HUES64 (cell line): Measurements from ENCODE around the gene UBTD1.

ENCODE experiments used
- H3K27ac ChIP-seq: 2 replicates; pipeline ENCODE4 v1.7.0; 2013; ENCODE audit warnings: low read depth, low read length, inconsistent platforms
- H3K27me3 ChIP-seq: 2 replicates; pipeline ENCODE4 v1.6.1; 2013; ENCODE audit warnings: mild to moderate bottlenecking, low read length; ENCODE audit not compliant: insufficient read depth
- H3K36me3 ChIP-seq: 2 replicates; pipeline ENCODE4 v1.6.1; 2013; ENCODE audit warnings: mild to moderate bottlenecking, low read length; ENCODE audit not compliant: insufficient read depth
- H3K4me1 ChIP-seq: 2 replicates; pipeline ENCODE4 v1.6.1; 2013; ENCODE audit warnings: mild to moderate bottlenecking, low read length, moderate library complexity; ENCODE audit not compliant: insufficient read depth
- H3K4me3 ChIP-seq: 2 replicates; pipeline ENCODE4 v1.5.1; 2013; ENCODE audit warnings: mild to moderate bottlenecking, low read length, moderate library complexity
- H3K9ac ChIP-seq: 2 replicates; pipeline ENCODE4 v1.6.1; 2013; ENCODE audit warnings: mild to moderate bottlenecking, low read depth, low read length
- H3K9me3 ChIP-seq: 2 replicates; pipeline ENCODE4 v1.6.1; 2013; ENCODE audit warnings: low read depth, low read length; ENCODE audit not compliant: insufficient read depth
- WGBS: fragments of 150-250, 120-280 bp; methylation state at CpG from one replicate; pipeline ENCODE4 v1.1.7; 2013; ENCODE audit warnings: missing lambda C conversion rate; 5-methylcytosine and 5-hydroxymethylcytosine counted together

The UBTD1 gene

GRCh38 chr10:97482381-97482780, 16.3 kb upstream of the UBTD1 start:
- Histone ChIP-seq H3K27me3 (no peaks in the 10 kb centered on the region), H3K36me3 (peaks cover 53% of the 10 kb centered on the region), H3K9ac (no peak overlapping the region), H3K4me1 (peaks cover 22% of the 10 kb centered on the region), H3K4me3 (no peak overlapping the region), H3K27ac (no peak overlapping the region), H3K9me3 (no peaks in the 10 kb centered on the region)
- 94% methylated on average over 1 of the region's 1 CpG for WGBS

DNA sequence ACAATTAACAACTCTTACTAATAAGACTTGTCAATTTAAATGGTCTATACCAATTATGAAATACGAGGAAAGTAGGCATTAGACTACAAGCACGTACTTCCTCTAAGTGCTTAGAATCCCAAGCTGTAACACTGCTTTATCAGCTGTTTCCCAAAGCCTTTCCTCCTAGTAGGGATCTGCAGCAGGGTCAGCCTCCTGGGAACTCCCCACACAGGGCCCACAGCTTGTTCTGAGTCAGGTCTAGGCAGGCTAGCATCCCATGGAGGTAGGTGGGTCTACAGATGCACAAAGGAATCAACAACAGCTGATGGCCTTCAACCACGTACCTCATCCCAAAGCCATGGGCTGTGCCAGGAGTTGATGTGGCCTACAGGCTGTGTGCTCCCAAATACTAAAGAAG, 15.2 kb upstream of the UBTD1 start:
- Histone ChIP-seq H3K9me3 (no peaks in the 10 kb centered on the region), H3K4me3 (no peak overlapping the region), H3K27me3 (no peaks in the 10 kb centered on the region), H3K9ac (no peak overlapping the region), H3K27ac (no peak overlapping the region), H3K4me1 (peaks cover 22% of the 10 kb centered on the region), H3K36me3 (peaks cover 47% of the 10 kb centered on the region)
- WGBS, result 93% methylated on average over 3 of the region's 3 CpGs

DNA sequence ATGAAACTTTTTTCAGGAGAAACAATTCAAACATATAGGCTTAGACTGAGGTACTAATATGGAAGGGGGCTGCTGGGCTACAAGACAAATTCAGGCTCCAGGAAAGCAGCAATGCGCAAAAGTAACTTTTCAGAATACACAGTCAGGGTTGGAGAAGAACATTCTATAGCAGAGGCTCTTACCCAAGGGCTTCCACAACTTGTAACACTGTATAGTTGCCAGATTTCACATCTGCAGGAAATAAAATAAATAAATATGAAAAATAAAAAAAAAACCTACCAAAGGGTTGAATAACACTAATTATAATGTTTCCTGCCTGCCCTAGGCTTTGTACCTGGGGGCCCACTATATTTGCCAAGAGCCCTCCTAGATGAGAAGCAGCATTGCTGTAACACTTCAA, 14.8 kb upstream of the UBTD1 start:
- peaks cover 22% of the 10 kb centered on the region for H3K4me1 ChIP-seq
- no peaks in the 10 kb centered on the region for H3K9me3 ChIP-seq
- H3K27ac ChIP-seq, result no peak overlapping the region
- no peak overlapping the region for H3K4me3 ChIP-seq
- H3K9ac ChIP-seq, result no peak overlapping the region
- WGBS, result 100% methylated on average over 1 of the region's 1 CpG
- H3K27me3 ChIP-seq, result no peaks in the 10 kb centered on the region
- peaks cover 43% of the 10 kb centered on the region for H3K36me3 ChIP-seq

GRCh38 chr10:97485647-97486281, 13.0 kb upstream of the UBTD1 start:
- H3K4me1 ChIP-seq, result peaks cover 9% of the 10 kb centered on the region
- H3K36me3 ChIP-seq, result peaks cover 34% of the 10 kb centered on the region
- H3K27ac ChIP-seq, result no peak overlapping the region
- no peak overlapping the region for H3K4me3 ChIP-seq
- no peak overlapping the region for H3K9ac ChIP-seq
- no peaks in the 10 kb centered on the region for H3K27me3 ChIP-seq
- WGBS, result 98% methylated on average over 4 of the region's 4 CpGs
- H3K9me3 ChIP-seq, result no peaks in the 10 kb centered on the region

DNA sequence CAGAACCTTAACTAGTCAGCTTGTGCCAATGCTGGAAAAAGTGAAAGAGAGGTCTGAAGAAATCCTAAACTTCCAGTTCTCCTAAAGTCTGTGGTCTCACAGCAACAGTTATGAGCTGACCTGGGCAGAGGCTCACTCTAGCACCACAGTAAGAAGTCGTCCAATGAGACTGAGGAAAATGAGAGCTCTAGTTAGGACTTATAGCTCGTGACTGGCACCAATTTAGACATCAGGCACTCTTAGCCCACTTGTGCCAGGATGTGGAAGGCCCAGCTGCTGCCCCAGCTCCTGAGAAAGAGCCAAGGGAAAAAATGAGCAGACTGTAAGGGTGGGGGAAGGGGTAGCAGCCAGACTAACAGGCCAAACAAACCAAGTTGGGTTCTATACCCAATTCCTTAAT, 8.1 kb upstream of the UBTD1 start:
- Histone ChIP-seq H3K4me1 (peaks cover 18% of the 10 kb centered on the region), H3K4me3 (no peak overlapping the region), H3K9me3 (no peaks in the 10 kb centered on the region), H3K27me3 (no peaks in the 10 kb centered on the region), H3K9ac (no peak overlapping the region), H3K27ac (no peak overlapping the region), H3K36me3 (peaks cover 17% of the 10 kb centered on the region; the same call in 1 of the 2 replicates)
- 93% methylated on average over 2 of the region's 2 CpGs for WGBS

GRCh38 chr10:97494151-97494550, 4.6 kb upstream of the UBTD1 start:
- peaks cover 35% of the 10 kb centered on the region for H3K4me1 ChIP-seq
- H3K4me3 ChIP-seq, result no peak overlapping the region
- H3K36me3 ChIP-seq, result 0 out of 2 replicates have a peak, but pooled peaks cover 2% of the 10 kb centered on the region
- H3K27ac ChIP-seq, result no peak overlapping the region
- H3K27me3 ChIP-seq, result peaks cover 2% of the 10 kb centered on the region; the same call in 1 of the 2 replicates
- WGBS, result 44% methylated on average over 1 of the region's 2 CpGs
- no peak overlapping the region for H3K9ac ChIP-seq
- H3K9me3 ChIP-seq, result no peaks in the 10 kb centered on the region

DNA sequence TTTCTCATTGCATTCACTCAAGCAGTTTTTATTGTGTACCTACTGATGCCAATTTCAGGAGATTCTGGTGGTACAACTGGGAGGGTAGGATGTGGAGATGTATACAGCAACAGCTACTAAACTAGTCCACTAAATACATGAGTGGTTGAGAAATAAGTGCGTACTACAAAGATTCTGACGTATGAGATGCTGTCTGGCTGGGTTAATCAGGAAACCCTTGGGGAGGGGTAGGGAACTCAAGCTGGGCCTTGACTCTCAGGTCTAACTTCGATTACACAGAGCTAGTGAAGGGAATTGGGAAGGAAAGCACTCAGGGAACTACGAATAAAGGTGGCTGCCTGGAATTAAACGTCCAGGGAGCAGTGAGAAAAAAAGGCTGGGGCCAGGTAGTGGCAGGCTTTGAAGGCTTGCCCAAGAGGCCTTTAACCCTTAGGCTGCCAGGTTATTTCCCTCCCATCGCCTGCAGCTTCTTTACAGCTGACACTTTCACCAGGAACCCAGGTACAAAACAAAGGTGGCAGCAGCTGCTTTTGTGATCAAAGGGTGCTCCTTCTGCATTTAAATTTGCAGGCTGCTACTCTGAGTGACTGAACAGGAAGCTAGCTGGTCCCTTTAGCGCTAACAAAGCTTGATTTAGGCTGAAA, 3.7 kb upstream of the UBTD1 start:
- WGBS, result 27% methylated on average over 7 of the region's 7 CpGs
- peaks cover 37% of the 10 kb centered on the region for H3K4me1 ChIP-seq

GRCh38 chr10:97497572-97498075, 1.1 kb upstream of the UBTD1 start:
- Histone ChIP-seq H3K27ac (peak overlapping the region; percentile 86), H3K9me3 (no peaks in the 10 kb centered on the region), H3K27me3 (peaks cover 24% of the 10 kb centered on the region), H3K9ac (peak overlapping the region; percentile 89), H3K4me3 (peak overlapping the region; percentile 77), H3K4me1 (peaks cover 35% of the 10 kb centered on the region), H3K36me3 (0 out of 2 replicates have a peak, but pooled peaks cover 2% of the 10 kb centered on the region)
- WGBS, result under 1% methylated on average over 21 of the region's 22 CpGs

More for the DNA sequence above, 3.7 kb upstream of the UBTD1 start:
- peak overlapping the region; percentile 15; the same call in 1 of the 2 replicates for H3K4me3 ChIP-seq
- no peak overlapping the region for H3K27ac ChIP-seq
- H3K9ac ChIP-seq, result no peak overlapping the region
- peaks cover 10% of the 10 kb centered on the region for H3K27me3 ChIP-seq
- H3K36me3 ChIP-seq, result 0 out of 2 replicates have a peak, but pooled peaks cover 2% of the 10 kb centered on the region
- H3K9me3 ChIP-seq, result no peaks in the 10 kb centered on the region

GRCh38 chr10:97498076-97498840, 466 bp upstream of the UBTD1 start, which contains the start of gene MMS19:
Gene MMS19, minus strand, starts transcription at chr10:97498422. Its CDS starts 38 bp downstream, at chr10:97498384.
- Histone ChIP-seq H3K27me3 (peaks cover 24% of the 10 kb centered on the region), H3K9me3 (no peaks in the 10 kb centered on the region), H3K4me1 (peaks cover 35% of the 10 kb centered on the region), H3K27ac (peak within 1 kb of the TSS; percentile 86), H3K36me3 (no peaks in the 10 kb centered on the region), H3K4me3 (peak within 1 kb of the TSS; percentile 77), H3K9ac (peak within 1 kb of the TSS; percentile 89)
- under 1% methylated on average over 73 of the region's 73 CpGs for WGBS

- peak overlapping the region; percentile 65 for H3K9ac ChIP-seq
These were observed 1.0 kb downstream of the UBTD1 start for GRCh38 chr10:97499561-97500296.

More at GRCh38 chr10:97499561-97500296, 1.0 kb downstream of the UBTD1 start:
- Histone ChIP-seq H3K9me3 (no peaks in the 10 kb centered on the region), H3K4me1 (peaks cover 32% of the 10 kb centered on the region), H3K27me3 (peaks cover 24% of the 10 kb centered on the region), H3K36me3 (no peaks in the 10 kb centered on the region), H3K27ac (no peak overlapping the region), H3K4me3 (peak overlapping the region; percentile 77)
- WGBS, result 3% methylated on average over 41 of the region's 41 CpGs
